Lower lobe of right lung (tissue), 2 donors: ENCODE results near the gene ELF2. TPM values are rescaled to one million over a fixed set of nuclear protein-coding genes. Genes with fewer than 3 reads are reported as not detected.

Experiments
- ATAC-seq, 2 donors: fragments of 200-7000 bp; cut with Tn5 transposase; one replicate each; pipeline ENCODE4 v1.9.1; 2020 to 2022; ENCODE audit warnings: mild to moderate bottlenecking in 2 of 2, moderate library complexity in 2 of 2
- DNase-seq: peaks from one replicate; pipeline ENCODE4 v3.0.0-alpha.2; 2020
- H3K27ac ChIP-seq: fragments of 200-600 bp; one replicate; pipeline ENCODE4 v1.8.0; 2022
- H3K27me3 ChIP-seq: fragments of 200-600 bp; one replicate; pipeline ENCODE4 v1.8.0; 2022; ENCODE audit warnings: low read depth
- H3K36me3 ChIP-seq: fragments of 200-600 bp; one replicate; pipeline ENCODE4 v1.8.0; 2022; ENCODE audit warnings: mild to moderate bottlenecking
- H3K4me1 ChIP-seq: fragments of 200-600 bp; one replicate; pipeline ENCODE4 v1.8.0; 2022
- H3K4me3 ChIP-seq: fragments of 200-600 bp; one replicate; pipeline ENCODE4 v1.8.0; 2022; ENCODE audit warnings: mild to moderate bottlenecking
- H3K9me3 ChIP-seq: fragments of 200-600 bp; one replicate; pipeline ENCODE4 v1.8.0; 2022
- CTCF ChIP-seq: fragments of 200-600 bp; IDR thresholded peaks from one replicate; pipeline ENCODE4 v1.8.0; 2022; ENCODE audit warnings: antibody characterized with exemption, mild to moderate bottlenecking
- intact Hi-C: fragments of 100-400 bp; cut with DNase I; formaldehyde crosslinking; loops from one replicate; pipeline ENCODE4 v1.11.0; 2022
- total RNA-seq: library from RNA; stranded (reverse); fragmentation: NEBNext Ultra II Directional; extraction: Animal tissue kit (Norgen Biotek cat#: 25700); gene quantifications from one replicate; pipeline ENCODE4 v1.2.1, GENCODE V29; 2021
- donor health status: DM: no; HTN: yes; CAD: no; lungs with severe emphysema.

Gene ELF2
- total RNA-seq, 1 donor from 2014 or later, result 54.0 TPM

- no peak overlapping the region for H3K27ac ChIP-seq
- no peaks in the 10 kb centered on the region for H3K9me3 ChIP-seq
- no peak for ATAC-seq
- H3K27me3 ChIP-seq, result no peaks in the 10 kb centered on the region
- TF ChIP-seq CTCF, result no peak
- H3K4me3 ChIP-seq, result no peak overlapping the region
- DNase-seq, result no peak
- peaks cover 23% of the 10 kb centered on the region for H3K4me1 ChIP-seq
- intact Hi-C loops, result no loop called here
- no peaks in the 10 kb centered on the region for H3K36me3 ChIP-seq
These were observed 31.5 kb downstream of the ELF2 start for GRCh38 chr4:139145552-139145932.

GRCh38 chr4:139144911-139145551, 32.0 kb downstream of the ELF2 start:
- Histone ChIP-seq H3K27ac (no peak overlapping the region), H3K4me1 (peaks cover 23% of the 10 kb centered on the region), H3K9me3 (no peaks in the 10 kb centered on the region), H3K36me3 (no peaks in the 10 kb centered on the region), H3K4me3 (no peak overlapping the region), H3K27me3 (no peaks in the 10 kb centered on the region)
- TF ChIP-seq CTCF, result no peak
- ATAC-seq, result peak; percentile 14 to 22
- intact Hi-C loops, result no loop called here
- no peak for DNase-seq

- Histone ChIP-seq H3K27me3 (no peaks in the 10 kb centered on the region), H3K9me3 (no peaks in the 10 kb centered on the region), H3K4me3 (no peak overlapping the region), H3K27ac (no peak overlapping the region), H3K36me3 (no peaks in the 10 kb centered on the region), H3K4me1 (peaks cover 23% of the 10 kb centered on the region)
- intact Hi-C loops, result no loop called here
- DNase-seq, result peak; percentile 79
- peak; percentile 76 to 78 for ATAC-seq
- no peak for TF ChIP-seq CTCF
These were observed 32.7 kb downstream of the ELF2 start for GRCh38 chr4:139144161-139144859.

GRCh38 chr4:139142980-139143379, 34.0 kb downstream of the ELF2 start:
- no peaks in the 10 kb centered on the region for H3K36me3 ChIP-seq
- TF ChIP-seq CTCF, result no peak
- no peak overlapping the region for H3K4me3 ChIP-seq
- H3K27ac ChIP-seq, result no peak overlapping the region
- DNase-seq, result no peak
- no peaks in the 10 kb centered on the region for H3K27me3 ChIP-seq
- peaks cover 23% of the 10 kb centered on the region for H3K4me1 ChIP-seq
- no peak for ATAC-seq
- intact Hi-C loops, result no loop called here
- no peaks in the 10 kb centered on the region for H3K9me3 ChIP-seq

DNA sequence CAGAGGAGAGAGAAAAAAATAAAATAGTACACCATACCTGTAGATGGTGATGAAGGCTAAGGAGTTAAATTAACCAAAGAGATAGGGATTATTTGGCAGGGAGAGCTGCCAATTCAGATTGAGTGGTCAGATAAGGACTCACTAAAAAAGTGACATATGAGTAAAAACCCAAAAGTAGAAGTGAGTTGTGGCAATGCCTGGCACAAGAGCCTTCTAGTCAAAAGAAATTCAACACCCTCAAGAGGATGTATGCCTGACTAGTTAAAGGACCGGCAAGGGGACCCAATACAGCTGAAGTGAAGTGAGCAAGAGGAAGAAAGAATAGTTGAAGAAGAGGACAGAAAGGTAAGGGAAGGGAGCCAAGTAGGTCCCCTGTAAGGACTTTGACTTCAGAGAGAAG, 34.9 kb downstream of the ELF2 start:
- Histone ChIP-seq H3K36me3 (peaks cover 6% of the 10 kb centered on the region), H3K27ac (no peak overlapping the region), H3K27me3 (no peaks in the 10 kb centered on the region), H3K4me1 (peaks cover 23% of the 10 kb centered on the region), H3K9me3 (no peaks in the 10 kb centered on the region), H3K4me3 (no peak overlapping the region)
- ATAC-seq (no peak), DNase-seq (no peak)
- no peak for TF ChIP-seq CTCF
- intact Hi-C loops, result no loop called here
